ENCODE measurements around the gene MYO1D.
A peak's percentile ranks its signal among the peaks of the same experiment; 100 is the strongest.

MYO1D gene

GRCh38 chr17:32495359-32496231 is 381.3 kb downstream of the MYO1D start:
- DNase-seq: peak; percentile 63

GRCh38 chr17:32494621-32495358 is 382.1 kb downstream of the MYO1D start:
- peak; percentile 53 for DNase-seq

- DNase-seq: no peak
Observed at GRCh38 chr17:32493976-32494513, 382.9 kb downstream of the MYO1D start.

- DNase-seq: no peak
Observed at GRCh38 chr17:32493571-32493970, 383.4 kb downstream of the MYO1D start.

GRCh38 chr17:32492648-32493289 is 384.2 kb downstream of the MYO1D start:
- no peak for DNase-seq

- no peak for DNase-seq
Observed at GRCh38 chr17:32492264-32492589, 384.7 kb downstream of the MYO1D start.

- DNase-seq: no peak
Observed at GRCh38 chr17:32491371-32492263, 385.3 kb downstream of the MYO1D start.

GRCh38 chr17:32490101-32490482 is 386.8 kb downstream of the MYO1D start:
- peak; percentile 37 for DNase-seq

- DNase-seq: no peak
Observed at GRCh38 chr17:32489320-32490100, 387.4 kb downstream of the MYO1D start.

- no peak for DNase-seq
Observed at GRCh38 chr17:32488604-32489180, 388.2 kb downstream of the MYO1D start.

GRCh38 chr17:32488177-32488542 is 388.8 kb downstream of the MYO1D start:
- DNase-seq: no peak

GRCh38 chr17:32487473-32488176 is 389.3 kb downstream of the MYO1D start:
- no peak for DNase-seq

GRCh38 chr17:32486701-32487472 is 390.0 kb downstream of the MYO1D start, which contains the start of gene CDK5R1:
TSS of gene CDK5R1 (plus strand) at chr17:32486993. CDS start at chr17:32487621, 628 bp downstream.
- peak; percentile 37 for DNase-seq

GRCh38 chr17:32486111-32486700 is 390.7 kb downstream of the MYO1D start:
- DNase-seq: peak; percentile 51

GRCh38 chr17:32485261-32486110 is 391.4 kb downstream of the MYO1D start:
- DNase-seq: no peak

- DNase-seq: no peak
Observed at GRCh38 chr17:32484628-32485027, 392.3 kb downstream of the MYO1D start.

GRCh38 chr17:32484041-32484461 is 392.9 kb downstream of the MYO1D start:
- DNase-seq: peak; percentile 35

- DNase-seq: peak; percentile 84
Observed at GRCh38 chr17:32483451-32484019, 393.4 kb downstream of the MYO1D start.
